DMS79 treated with DMSO at 0.1 percent for 48 hours (cell line): Measurements from ENCODE around the gene MNX1.
A peak's percentile ranks its signal among the peaks of the same experiment; 100 is the strongest.

Source experiments
- DNase-seq: peaks from one replicate; lab custom pipeline; 2025; lab: John Stamatoyannopoulos, UW

The MNX1 gene

GRCh38 chr7:157032644-157033482, 22.4 kb upstream of the MNX1 start:
- no peak for DNase-seq

- no peak for DNase-seq
Measured at GRCh38 chr7:157032128-157032527, 21.7 kb upstream of the MNX1 start.

- DNase-seq: no peak
Measured at GRCh38 chr7:157028199-157028903, 17.9 kb upstream of the MNX1 start.

- no peak for DNase-seq
Measured at GRCh38 chr7:157027568-157028198, 17.2 kb upstream of the MNX1 start.

- no peak for DNase-seq
Measured at GRCh38 chr7:157024716-157025115, 14.3 kb upstream of the MNX1 start.

- no peak for DNase-seq
Measured at GRCh38 chr7:157023589-157023905, 13.1 kb upstream of the MNX1 start.

- DNase-seq: peak; percentile 76
Measured at GRCh38 chr7:157022681-157023588, 12.5 kb upstream of the MNX1 start.

- no peak for DNase-seq
Measured at GRCh38 chr7:157021871-157022680, 11.6 kb upstream of the MNX1 start.

- DNase-seq: no peak
Measured at GRCh38 chr7:157021071-157021870, 10.8 kb upstream of the MNX1 start.

- no peak for DNase-seq
Measured at GRCh38 chr7:157020514-157021070, 10.1 kb upstream of the MNX1 start.

GRCh38 chr7:157019718-157020451, 9.4 kb upstream of the MNX1 start:
- no peak for DNase-seq

GRCh38 chr7:157018997-157019608, 8.6 kb upstream of the MNX1 start:
- DNase-seq: no peak

GRCh38 chr7:157018328-157018996, 8.0 kb upstream of the MNX1 start:
- no peak for DNase-seq

GRCh38 chr7:157017603-157018327, 7.3 kb upstream of the MNX1 start:
- no peak for DNase-seq

- DNase-seq: no peak
Measured at GRCh38 chr7:157017149-157017548, 6.7 kb upstream of the MNX1 start.

- DNase-seq: no peak
Measured at GRCh38 chr7:157016352-157017041, 6.0 kb upstream of the MNX1 start.

- DNase-seq: no peak
Measured at GRCh38 chr7:157016024-157016351, 5.5 kb upstream of the MNX1 start.
